GM18868 (cell line): Measurements from ENCODE around the gene ZNF582.

ENCODE experiments used
- ATAC-seq: cut with Tn5 transposase; IDR thresholded peaks from one replicate; pipeline ENCODE4 v1.9.1; 2021; ENCODE audit warnings: mild to moderate bottlenecking, moderate library complexity; ENCODE audit not compliant: unreplicated experiment

ZNF582 gene

GRCh38 chr19:56393119-56394012 is at the start of gene ZNF582:
Gene ZNF582 (minus strand): TSS chr19:56393534. CDS start chr19:56391752, 1,782 bp downstream.
- ATAC-seq, result peak; percentile 97

GRCh38 chr19:56441206-56441792 is 48.0 kb upstream of the ZNF582 start:
- ATAC-seq, result no peak

- no peak for ATAC-seq
Measured at GRCh38 chr19:56423985-56424353, 30.6 kb upstream of the ZNF582 start.

- no peak for ATAC-seq
Measured at GRCh38 chr19:56423276-56423984, 30.1 kb upstream of the ZNF582 start.

GRCh38 chr19:56405062-56405461 is 11.7 kb upstream of the ZNF582 start:
- no peak for ATAC-seq

GRCh38 chr19:56404705-56405056 is 11.3 kb upstream of the ZNF582 start:
- ATAC-seq, result no peak

- peak; percentile 86 for ATAC-seq
Measured at GRCh38 chr19:56403764-56404704, 10.7 kb upstream of the ZNF582 start, which contains the start of gene ZNF583. Gene ZNF583 (plus strand): TSS chr19:56404332. CDS start chr19:56407115, 2,783 bp downstream.

GRCh38 chr19:56403261-56403660 is 9.9 kb upstream of the ZNF582 start:
- ATAC-seq, result peak; percentile 4

GRCh38 chr19:56400485-56400884 is 7.2 kb upstream of the ZNF582 start:
- ATAC-seq, result no peak

- ATAC-seq, result no peak
Measured at GRCh38 chr19:56398809-56399208, 5.5 kb upstream of the ZNF582 start.

- no peak for ATAC-seq
Measured at GRCh38 chr19:56383826-56384605, 9.3 kb downstream of the ZNF582 start.

- ATAC-seq, result no peak
Measured at GRCh38 chr19:56377105-56377924, 16.0 kb downstream of the ZNF582 start.

GRCh38 chr19:56372281-56372680 is 21.1 kb downstream of the ZNF582 start:
- no peak for ATAC-seq

GRCh38 chr19:56369886-56370676 is 23.3 kb downstream of the ZNF582 start:
- ATAC-seq, result no peak

GRCh38 chr19:56367829-56368711 is 25.3 kb downstream of the ZNF582 start:
- ATAC-seq, result peak; percentile 96

- no peak for ATAC-seq
Measured at GRCh38 chr19:56360841-56361240, 32.5 kb downstream of the ZNF582 start.

- no peak for ATAC-seq
Measured at GRCh38 chr19:56356944-56357343, 36.4 kb downstream of the ZNF582 start.
